HCT116 (cell line): ENCODE measurements around the gene VMAC. TPM values are rescaled to one million over a fixed set of nuclear protein-coding genes. Genes with fewer than 3 reads are reported as not detected.

Experiments
- ATAC-seq: fragments of 200-7000 bp; cut with Tn5 transposase; 2 replicates; pipeline ENCODE4 v1.9.1; 2020; ENCODE audit warnings: mild to moderate bottlenecking, moderate library complexity
- BruUV-seq: library from RNA; stranded (reverse); fragments of 400-500 nt; replicated peaks from 2 replicates; lab custom pipeline; 2021; lab: Mats Ljungman, UMichigan
- CTCF ChIA-PET: fragments of 300-600 bp; sonication (Branson Sonifier 250); formaldehyde crosslinking; loops from one replicate; lab custom pipeline; 2021; ENCODE audit warnings: antibody characterized with exemption; lab: Charles Lee
- POLR2A ChIA-PET: fragments of 300-600, 350-600 bp; sonication (Branson Sonifier 250); formaldehyde crosslinking; loops from one replicate; lab custom pipeline; 2021; ENCODE audit warnings: antibody characterized with exemption; lab: Charles Lee
- RAD21 ChIA-PET, 2 experiments: fragments of 300-600 bp; sonication (Branson Sonifier 250); formaldehyde crosslinking; loops; one replicate each; lab custom pipeline; 2023; ENCODE audit warnings: low total read pairs in 2 of 2; ENCODE audit not compliant: uncharacterized antibody in 2 of 2, unreplicated experiment in 2 of 2, low non-redundant PET in 1 of 2; lab: Charles Lee
- DNase-seq: peaks from one replicate; pipeline ENCODE4 v3.0.0-alpha.2; 2010; ENCODE audit warnings: low read depth, low spot score
- H2AFZ ChIP-seq: fragments of 200-600 bp; shearing (Covaris generic), sonication (generic); 2 replicates; pipeline ENCODE4 v1.6.1; 2017; ENCODE audit warnings: low read depth, mixed run types, mixed read lengths, antibody characterized with exemption, low read length; ENCODE audit not compliant: poor library complexity, severe bottlenecking
- H3K27ac ChIP-seq: 2 replicates; pipeline ENCODE4 v1.5.1; 2012; ENCODE audit warnings: low read depth, low read length
- H3K27me3 ChIP-seq: fragments of 200-600 bp; sonication (generic); 2 replicates; pipeline ENCODE4 v1.6.1; 2016; ENCODE audit warnings: mixed run types, low read length, mixed read lengths; ENCODE audit not compliant: insufficient read depth
- H3K36me3 ChIP-seq, 2 experiments: fragments of 200-500 bp in 1 of 2; fragments of 200-600 bp in 1 of 2; sonication (Bioruptor generic) in 1 of 2; sonication (generic) in 1 of 2; 2 replicates each; pipeline versions ENCODE4 v1.5.1 to v1.6.1; 2014 to 2016; ENCODE audit warnings: low read length in 2 of 2, inconsistent platforms in 1 of 2, mixed read lengths in 1 of 2, mixed run types in 1 of 2; ENCODE audit not compliant: insufficient read depth in 2 of 2, control insufficient read depth in 1 of 2
- H3K4me1 ChIP-seq, 2 experiments: fragments of 200-600 bp in 1 of 2; sonication (generic) in 1 of 2; 2 replicates each; pipeline versions ENCODE4 v1.5.1 to v1.6.1; 2012 to 2017; ENCODE audit warnings: low read length in 2 of 2, inconsistent platforms in 1 of 2, mild to moderate bottlenecking in 1 of 2, mixed read lengths in 1 of 2, mixed run types in 1 of 2, moderate library complexity in 1 of 2; ENCODE audit not compliant: insufficient read depth in 2 of 2, control insufficient read depth in 1 of 2
- H3K4me2 ChIP-seq: fragments of 200-600 bp; sonication (generic); 2 replicates; pipeline ENCODE4 v1.6.1; 2017; ENCODE audit warnings: mixed run types, low read length, mixed read lengths
- H3K4me3 ChIP-seq, 2 experiments: fragments of 200-600 bp in 1 of 2; sonication (generic) in 1 of 2; replicated peaks in 1 of 2; 2 replicates each; pipeline ENCODE4 v1.5.1; 2011 to 2016; ENCODE audit warnings: low read length in 2 of 2, control low read depth in 1 of 2, low read depth in 1 of 2, mild to moderate bottlenecking in 1 of 2, mixed read lengths in 1 of 2, mixed run types in 1 of 2
- H3K79me2 ChIP-seq: fragments of 200-600 bp; sonication (generic); 2 replicates; pipeline ENCODE4 v1.6.1; 2017; ENCODE audit warnings: mild to moderate bottlenecking, mixed run types, low read length, moderate library complexity, mixed read lengths; ENCODE audit not compliant: insufficient read depth
- H3K9ac ChIP-seq: fragments of 200-600 bp; sonication (generic); 2 replicates; pipeline ENCODE4 v1.6.1; 2016; ENCODE audit warnings: low read length, mixed read lengths
- H3K9me2 ChIP-seq: fragments of 200-600 bp; sonication (generic), shearing (Covaris generic); 2 replicates; pipeline ENCODE4 v1.6.1; 2017; ENCODE audit warnings: mixed run types, mild to moderate bottlenecking, moderate library complexity; ENCODE audit not compliant: insufficient read depth
- H3K9me3 ChIP-seq, 2 experiments: fragments of 200-500 bp in 1 of 2; fragments of 200-600 bp in 1 of 2; sonication (Bioruptor generic) in 1 of 2; sonication (generic) in 1 of 2; 2 replicates each; pipeline ENCODE4 v1.6.1; 2014 to 2017; ENCODE audit warnings: low read length in 2 of 2, mixed read lengths in 2 of 2, inconsistent platforms in 1 of 2, low read depth in 1 of 2, mild to moderate bottlenecking in 1 of 2, mixed run types in 1 of 2, moderate library complexity in 1 of 2; ENCODE audit not compliant: control insufficient read depth in 1 of 2, insufficient read depth in 1 of 2
- H4K20me1 ChIP-seq: fragments of 200-600 bp; sonication (generic), shearing (Covaris generic); 2 replicates; pipeline ENCODE4 v1.6.1; 2017; ENCODE audit warnings: mixed run types, mild to moderate bottlenecking, moderate library complexity; ENCODE audit not compliant: insufficient read depth
- ATF3 ChIP-seq: IDR thresholded peaks from 2 replicates; pipeline ENCODE4 v1.6.1; 2012
- CBX3 ChIP-seq: IDR thresholded peaks from 2 replicates; pipeline ENCODE4 v1.6.1; 2012; ENCODE audit warnings: low read depth
- EGR1 ChIP-seq: IDR thresholded peaks from 2 replicates; pipeline ENCODE4 v1.6.1; 2012; ENCODE audit warnings: low read depth
- ELF1 ChIP-seq: IDR thresholded peaks from 2 replicates; pipeline ENCODE4 v1.6.1; 2012; ENCODE audit warnings: low read depth, borderline replicate concordance
- EZH2 ChIP-seq: fragments of 200-600 bp; sonication (generic); IDR thresholded peaks from 2 replicates; pipeline ENCODE4 v1.6.1; 2017; ENCODE audit warnings: antibody characterized with exemption, mixed run types
- EZH2phosphoT487 ChIP-seq: fragments of 200-600 bp; IDR thresholded peaks from 2 replicates; pipeline ENCODE4 v1.6.1; 2018; ENCODE audit warnings: antibody characterized with exemption, borderline replicate concordance
- JUND ChIP-seq: IDR thresholded peaks from 2 replicates; pipeline ENCODE4 v1.6.1; 2012
- POLR2A ChIP-seq: IDR thresholded peaks from 2 replicates; pipeline ENCODE4 v1.7.0; 2011; ENCODE audit warnings: borderline replicate concordance; ENCODE audit not compliant: insufficient read depth, insufficient read length; ENCODE audit errors: extremely low read depth
- RAD21 ChIP-seq: IDR thresholded peaks from 2 replicates; pipeline ENCODE4 v1.6.1; 2012; ENCODE audit warnings: low read depth, mild to moderate bottlenecking
- SIN3A ChIP-seq: IDR thresholded peaks from 2 replicates; pipeline ENCODE4 v1.6.1; 2012; ENCODE audit warnings: low read depth
- SP1 ChIP-seq: IDR thresholded peaks from 2 replicates; pipeline ENCODE4 v1.6.1; 2012; ENCODE audit warnings: low read depth
- SRF ChIP-seq: IDR thresholded peaks from 2 replicates; pipeline ENCODE4 v1.6.1; 2012; ENCODE audit warnings: low read depth
- YY1 ChIP-seq: IDR thresholded peaks from 2 replicates; pipeline ENCODE4 v1.6.1; 2011; ENCODE audit warnings: low read length, low read depth, moderate library complexity, mild to moderate bottlenecking; ENCODE audit not compliant: insufficient replicate concordance; ENCODE audit errors: extremely low read depth
- ZFX ChIP-seq: fragments of 450-650 bp; IDR thresholded peaks from 2 replicates; pipeline ENCODE4 v1.6.1; 2017
- intact Hi-C: fragments of 100-400 bp; cut with micrococcal nuclease; formaldehyde crosslinking; loops from 2 replicates; pipeline ENCODE4 v1.10.0; 2022
- total RNA-seq: library from RNA; stranded (reverse); gene quantifications from one replicate; pipeline ENCODE4 v1.2.1, GENCODE V29; 2021; ENCODE audit not compliant: unreplicated experiment
- TF ChIP-seq, protein P1 (sequence below): IDR thresholded peaks from 2 replicates; pipeline ENCODE4 v1.6.1; 2011; ENCODE audit warnings: mild to moderate bottlenecking, low read length, moderate library complexity; ENCODE audit not compliant: insufficient replicate concordance; ENCODE audit errors: extremely low read depth
- TF ChIP-seq, protein P2 (sequence below): IDR thresholded peaks from 2 replicates; pipeline ENCODE4 v1.6.1; 2012
- TF ChIP-seq, protein P3 (sequence below), 3 experiments: fragments of 200-600 bp in 1 of 3; sonication (generic) in 1 of 3; IDR thresholded peaks in 2 of 3; conservative IDR thresholded peaks in 1 of 3; 2 replicates each; pipeline ENCODE4 v1.5.1; 2012 to 2017; ENCODE audit warnings: low read depth in 2 of 3, low read length in 2 of 3, antibody characterized with exemption in 1 of 3, borderline replicate concordance in 1 of 3, control low read depth in 1 of 3, mild to moderate bottlenecking in 1 of 3, mixed read lengths in 1 of 3, mixed run types in 1 of 3, moderate library complexity in 1 of 3; ENCODE audit not compliant: insufficient read depth in 1 of 3

VMAC gene
- total RNA-seq, 1 experiment from 2014 or later: 2.1 TPM

GRCh38 chr19:5943045-5943444 lies 38.4 kb downstream of the VMAC start:
- H3K9ac ChIP-seq: no peak overlapping the region
- peaks cover 3 to 8% of the 10 kb centered on the region in 2 experiments; a peak in 3 of 4 replicates for H3K36me3 ChIP-seq
- ATAC-seq (no peak), DNase-seq (no peak)
- no peak overlapping the region for H3K27ac ChIP-seq
- no peak overlapping the region for H2AFZ ChIP-seq
- intact Hi-C loops: no loop called here
- TF ChIP-seq, protein P1, sequence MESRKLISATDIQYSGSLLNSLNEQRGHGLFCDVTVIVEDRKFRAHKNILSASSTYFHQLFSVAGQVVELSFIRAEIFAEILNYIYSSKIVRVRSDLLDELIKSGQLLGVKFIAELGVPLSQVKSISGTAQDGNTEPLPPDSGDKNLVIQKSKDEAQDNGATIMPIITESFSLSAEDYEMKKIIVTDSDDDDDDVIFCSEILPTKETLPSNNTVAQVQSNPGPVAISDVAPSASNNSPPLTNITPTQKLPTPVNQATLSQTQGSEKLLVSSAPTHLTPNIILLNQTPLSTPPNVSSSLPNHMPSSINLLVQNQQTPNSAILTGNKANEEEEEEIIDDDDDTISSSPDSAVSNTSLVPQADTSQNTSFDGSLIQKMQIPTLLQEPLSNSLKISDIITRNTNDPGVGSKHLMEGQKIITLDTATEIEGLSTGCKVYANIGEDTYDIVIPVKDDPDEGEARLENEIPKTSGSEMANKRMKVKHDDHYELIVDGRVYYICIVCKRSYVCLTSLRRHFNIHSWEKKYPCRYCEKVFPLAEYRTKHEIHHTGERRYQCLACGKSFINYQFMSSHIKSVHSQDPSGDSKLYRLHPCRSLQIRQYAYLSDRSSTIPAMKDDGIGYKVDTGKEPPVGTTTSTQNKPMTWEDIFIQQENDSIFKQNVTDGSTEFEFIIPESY: no peak
- no peak for TF ChIP-seq ZFX
- no peak for TF ChIP-seq EZH2phosphoT487
- no peak for TF ChIP-seq CBX3
- no peak for TF ChIP-seq SP1
- TF ChIP-seq, protein P2, sequence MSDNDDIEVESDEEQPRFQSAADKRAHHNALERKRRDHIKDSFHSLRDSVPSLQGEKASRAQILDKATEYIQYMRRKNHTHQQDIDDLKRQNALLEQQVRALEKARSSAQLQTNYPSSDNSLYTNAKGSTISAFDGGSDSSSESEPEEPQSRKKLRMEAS: no peak
- TF ChIP-seq ELF1: no peak
- peaks cover 5% of the 10 kb centered on the region; the same call in 1 of the 2 replicates for H4K20me1 ChIP-seq
- H3K4me1 ChIP-seq: no peaks in the 10 kb centered on the region
- no peak overlapping the region for H3K4me2 ChIP-seq
- CTCF ChIA-PET: interaction anchor here (0.9 kb wide), 1 partner anchor 25 kb away, joined by 3 read pairs; no protein-coding TSS in a partner anchor
- no peaks in the 10 kb centered on the region for H3K27me3 ChIP-seq
- H3K9me3 ChIP-seq: no peaks in the 10 kb centered on the region
- H3K9me2 ChIP-seq: no peaks in the 10 kb centered on the region
- no TSS peak for BruUV-seq
- POLR2A ChIA-PET: no interaction called here
- peaks cover 72% of the 10 kb centered on the region for H3K79me2 ChIP-seq
- RAD21 ChIA-PET: no interaction called here
- no peak overlapping the region for H3K4me3 ChIP-seq

GRCh38 chr19:5943623-5944022 lies 39.0 kb downstream of the VMAC start:
- Histone ChIP-seq H3K9me3 (no peaks in the 10 kb centered on the region), H3K4me3 (no peak overlapping the region), H2AFZ (no peak overlapping the region), H3K27me3 (no peaks in the 10 kb centered on the region), H3K36me3 (peaks cover 3 to 8% of the 10 kb centered on the region in 2 experiments; a peak in 3 of 4 replicates), H3K27ac (no peak overlapping the region), H3K9me2 (no peaks in the 10 kb centered on the region), H3K79me2 (peaks cover 77% of the 10 kb centered on the region), H3K9ac (no peak overlapping the region), H3K4me1 (no peaks in the 10 kb centered on the region), H3K4me2 (no peak overlapping the region), H4K20me1 (peaks cover 5% of the 10 kb centered on the region; the same call in 1 of the 2 replicates)
- no TSS peak for BruUV-seq
- DNase-seq: no peak
- CTCF ChIA-PET: no interaction called here
- POLR2A ChIA-PET: no interaction called here
- no peak for TF ChIP-seq JUND
- TF ChIP-seq ELF1: no peak
- no peak for TF ChIP-seq RAD21
- no peak for TF ChIP-seq POLR2A
- TF ChIP-seq EZH2: no peak
- TF ChIP-seq SIN3A: no peak
- no peak for TF ChIP-seq EGR1
- no peak for TF ChIP-seq SP1
- no peak for TF ChIP-seq ATF3
- TF ChIP-seq, protein P2: no peak
- TF ChIP-seq YY1: no peak
- no peak for TF ChIP-seq EZH2phosphoT487
- TF ChIP-seq SRF: no peak
- TF ChIP-seq, protein P3, sequence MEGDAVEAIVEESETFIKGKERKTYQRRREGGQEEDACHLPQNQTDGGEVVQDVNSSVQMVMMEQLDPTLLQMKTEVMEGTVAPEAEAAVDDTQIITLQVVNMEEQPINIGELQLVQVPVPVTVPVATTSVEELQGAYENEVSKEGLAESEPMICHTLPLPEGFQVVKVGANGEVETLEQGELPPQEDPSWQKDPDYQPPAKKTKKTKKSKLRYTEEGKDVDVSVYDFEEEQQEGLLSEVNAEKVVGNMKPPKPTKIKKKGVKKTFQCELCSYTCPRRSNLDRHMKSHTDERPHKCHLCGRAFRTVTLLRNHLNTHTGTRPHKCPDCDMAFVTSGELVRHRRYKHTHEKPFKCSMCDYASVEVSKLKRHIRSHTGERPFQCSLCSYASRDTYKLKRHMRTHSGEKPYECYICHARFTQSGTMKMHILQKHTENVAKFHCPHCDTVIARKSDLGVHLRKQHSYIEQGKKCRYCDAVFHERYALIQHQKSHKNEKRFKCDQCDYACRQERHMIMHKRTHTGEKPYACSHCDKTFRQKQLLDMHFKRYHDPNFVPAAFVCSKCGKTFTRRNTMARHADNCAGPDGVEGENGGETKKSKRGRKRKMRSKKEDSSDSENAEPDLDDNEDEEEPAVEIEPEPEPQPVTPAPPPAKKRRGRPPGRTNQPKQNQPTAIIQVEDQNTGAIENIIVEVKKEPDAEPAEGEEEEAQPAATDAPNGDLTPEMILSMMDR (IDR thresholded peaks at IDR 0.05 in 2 of 3, conservative IDR thresholded peaks at IDR 0.05 in 1 of 3; ENCODE audit: borderline replicate concordance in 1 of 3, insufficient read depth in 1 of 3, low read depth in 2 of 3, low read length in 2 of 3): no peak
- ATAC-seq: no peak
- intact Hi-C loops: no loop called here
- RAD21 ChIA-PET: no interaction called here
